Measurements from ENCODE around the gene MEGF9. TPM values are rescaled to one million over a fixed set of nuclear protein-coding genes. Genes with fewer than 3 reads are reported as not detected.

MEGF9 gene
- total RNA-seq, 4 donors from 2014 or later = 65.2 to 194 (median 138) TPM

- no peaks in the 10 kb centered on the region for H3K27me3 ChIP-seq
- intact Hi-C loops (cut with DNase I) = no loop called here
- peaks cover 14 to 23% of the 10 kb centered on the region in 2 donors for H3K36me3 ChIP-seq
- H3K4me3 ChIP-seq (replicated peaks in 1 of 3) = no peak overlapping the region
- no peak overlapping the region for H3K27ac ChIP-seq
- H3K4me1 ChIP-seq = no peaks in the 10 kb centered on the region
- TF ChIP-seq POLR2A (IDR thresholded peaks at IDR 0.05) (no peak), CTCF (IDR thresholded peaks at IDR 0.05) (no peak)
- no peaks in the 10 kb centered on the region for H3K9me3 ChIP-seq
- DNase-seq = no peak
- 100% methylated on average over 3 of the region's 3 CpGs for WGBS, 2 donors
Observed at GRCh38 chr9:120564589-120564988, 149.7 kb downstream of the MEGF9 start.

DNA sequence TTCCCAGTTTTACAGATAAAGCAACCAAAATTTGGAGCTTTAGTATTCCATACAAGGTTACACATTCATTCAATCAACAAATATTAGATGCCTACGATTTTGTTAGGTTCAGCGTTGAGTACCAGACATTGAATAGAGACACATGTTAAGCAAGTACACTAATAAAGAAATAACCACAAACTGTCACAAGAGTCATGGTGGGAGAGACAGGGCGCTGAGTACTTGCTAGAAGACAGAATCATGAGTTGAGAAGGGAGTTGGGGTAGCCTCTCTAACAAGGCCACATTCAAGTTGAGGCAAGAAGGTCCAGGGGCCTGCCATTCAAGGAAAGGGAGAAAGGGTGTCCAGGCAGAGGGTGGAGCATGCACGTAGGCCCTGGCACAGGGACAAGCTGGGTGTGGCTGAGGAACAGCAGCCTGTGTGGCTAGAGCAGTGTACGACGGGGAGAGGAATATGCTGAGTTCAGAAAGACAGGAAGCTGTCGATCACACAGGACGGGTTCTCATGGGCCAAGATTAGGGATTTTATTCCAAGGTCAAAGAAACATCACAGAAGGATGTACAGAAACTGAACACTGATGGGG lies 151.3 kb downstream of the MEGF9 start:
- intact Hi-C loops (cut with DNase I) = no loop called here
- no peaks in the 10 kb centered on the region for H3K4me1 ChIP-seq
- no peak overlapping the region for H3K27ac ChIP-seq
- no peak for DNase-seq
- WGBS, 2 donors = 81 to 89% methylated on average over 8 of the region's 8 CpGs
- H3K9me3 ChIP-seq = no peaks in the 10 kb centered on the region
- H3K4me3 ChIP-seq (replicated peaks in 1 of 3) = no peak overlapping the region
- peaks cover 2 to 8% of the 10 kb centered on the region in 2 donors for H3K36me3 ChIP-seq
- H3K27me3 ChIP-seq = no peaks in the 10 kb centered on the region
- TF ChIP-seq POLR2A (IDR thresholded peaks at IDR 0.05) (no peak), CTCF (IDR thresholded peaks at IDR 0.05) (no peak)

- Histone ChIP-seq H3K36me3 (no peaks in the 10 kb centered on the region), H3K27ac (no peak overlapping the region), H3K4me1 (no peaks in the 10 kb centered on the region), H3K4me3 (replicated peaks in 1 of 3) (no peak overlapping the region), H3K9me3 (no peaks in the 10 kb centered on the region), H3K27me3 (no peaks in the 10 kb centered on the region)
- 98 to 100% methylated on average over 1 of the region's 1 CpG for WGBS, 2 donors
- no peak for DNase-seq
- intact Hi-C loops (cut with DNase I) = no loop called here
- no peak for TF ChIP-seq CTCF (IDR thresholded peaks at IDR 0.05)
- TF ChIP-seq POLR2A (IDR thresholded peaks at IDR 0.05) = no peak
Observed at GRCh38 chr9:120561709-120562108, 152.6 kb downstream of the MEGF9 start.

GRCh38 chr9:120559546-120559945 lies 154.7 kb downstream of the MEGF9 start:
- Histone ChIP-seq H3K36me3 (peaks cover 0 to 7% of the 10 kb centered on the region in 2 donors), H3K27ac (no peak overlapping the region), H3K4me1 (no peaks in the 10 kb centered on the region), H3K27me3 (no peaks in the 10 kb centered on the region), H3K4me3 (replicated peaks in 1 of 3) (no peak overlapping the region), H3K9me3 (no peaks in the 10 kb centered on the region)
- WGBS, 2 donors = 100% methylated on average over 1 of the region's 1 CpG
- intact Hi-C loops (cut with DNase I) = no loop called here
- no peak for DNase-seq
- TF ChIP-seq CTCF (IDR thresholded peaks at IDR 0.05) (no peak), POLR2A (IDR thresholded peaks at IDR 0.05) (no peak)

DNA sequence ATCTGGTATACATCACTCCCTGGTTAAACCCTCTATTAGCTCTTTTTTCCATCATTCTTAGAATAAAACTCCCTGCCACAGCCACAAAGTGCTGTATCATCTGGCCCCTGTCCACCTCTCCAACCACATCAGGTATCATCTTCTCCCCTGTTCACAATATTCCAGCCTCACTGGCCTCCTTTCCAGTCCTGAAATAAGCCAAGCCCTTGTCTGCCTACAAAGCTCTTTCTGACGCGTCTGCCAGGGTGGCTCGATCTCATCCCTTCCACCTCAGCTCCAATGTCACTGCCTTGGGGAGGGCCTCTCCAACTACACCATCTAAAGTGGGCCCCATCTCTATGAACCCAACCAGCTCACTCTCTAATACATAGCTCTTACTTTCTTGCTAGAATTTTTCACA lies 155.8 kb downstream of the MEGF9 start:
- TF ChIP-seq POLR2A (IDR thresholded peaks at IDR 0.05) (no peak), CTCF (IDR thresholded peaks at IDR 0.05) (no peak)
- H3K27me3 ChIP-seq = no peaks in the 10 kb centered on the region
- no peak overlapping the region for H3K27ac ChIP-seq
- no peaks in the 10 kb centered on the region for H3K9me3 ChIP-seq
- H3K4me3 ChIP-seq (replicated peaks in 1 of 3) = no peak overlapping the region
- intact Hi-C loops (cut with DNase I) = no loop called here
- no peak for DNase-seq
- WGBS, 2 donors = 96 to 97% methylated on average over 3 of the region's 3 CpGs
- peaks cover 0 to 7% of the 10 kb centered on the region in 2 donors for H3K36me3 ChIP-seq
- H3K4me1 ChIP-seq = no peaks in the 10 kb centered on the region

All from thyroid gland (tissue), 4 donors.